Epithelial cell of proximal tubule (primary cell): ENCODE measurements around the gene OR2H2. TPM values are rescaled to one million over a fixed set of nuclear protein-coding genes. Genes with fewer than 3 reads are reported as not detected.
A peak's percentile ranks its signal among the peaks of the same experiment; 100 is the strongest.

ENCODE experiments used
- DNase-seq: peaks from one replicate; pipeline ENCODE4 v3.0.0-alpha.2; 2011; ENCODE audit warnings: low read depth
- H3K4me3 ChIP-seq: 2 replicates; pipeline ENCODE4 v1.5.1; 2011; ENCODE audit warnings: low read depth, mild to moderate bottlenecking, low read length
- total RNA-seq: library from RNA; depleted of rRNA; stranded (reverse); fragments of >200 nt; gene quantifications from 2 replicates; pipeline ENCODE4 v1.2.3, GENCODE V29; 2015
- TF ChIP-seq, protein P1 (sequence below): conservative IDR thresholded peaks from 2 replicates; pipeline ENCODE4 v1.5.1; 2012; ENCODE audit warnings: low read depth, mild to moderate bottlenecking, low read length

The OR2H2 gene
- total RNA-seq, 1 donor from 2014 or later: not detected

DNA sequence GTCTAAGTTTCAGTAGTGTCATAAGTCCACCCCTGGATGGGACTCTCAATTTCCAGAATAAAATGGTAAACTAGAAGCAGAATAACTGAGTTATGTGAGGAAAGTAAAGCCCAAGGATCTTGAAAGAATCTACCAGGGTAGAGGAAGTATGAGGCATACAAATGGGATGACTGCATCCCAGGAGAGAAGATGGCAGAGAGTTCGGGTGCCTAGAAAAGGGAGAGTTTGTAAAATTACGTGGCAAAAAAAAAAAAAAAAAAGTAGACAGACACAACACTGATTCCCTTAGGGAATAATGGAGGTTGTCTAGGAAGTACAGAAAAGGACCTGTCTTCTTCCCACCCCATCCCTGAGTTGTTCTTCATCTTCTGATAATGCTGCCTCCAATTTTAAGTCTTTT, 44.6 kb downstream of the OR2H2 start:
- H3K4me3 ChIP-seq: no peak overlapping the region
- TF ChIP-seq, protein P1, sequence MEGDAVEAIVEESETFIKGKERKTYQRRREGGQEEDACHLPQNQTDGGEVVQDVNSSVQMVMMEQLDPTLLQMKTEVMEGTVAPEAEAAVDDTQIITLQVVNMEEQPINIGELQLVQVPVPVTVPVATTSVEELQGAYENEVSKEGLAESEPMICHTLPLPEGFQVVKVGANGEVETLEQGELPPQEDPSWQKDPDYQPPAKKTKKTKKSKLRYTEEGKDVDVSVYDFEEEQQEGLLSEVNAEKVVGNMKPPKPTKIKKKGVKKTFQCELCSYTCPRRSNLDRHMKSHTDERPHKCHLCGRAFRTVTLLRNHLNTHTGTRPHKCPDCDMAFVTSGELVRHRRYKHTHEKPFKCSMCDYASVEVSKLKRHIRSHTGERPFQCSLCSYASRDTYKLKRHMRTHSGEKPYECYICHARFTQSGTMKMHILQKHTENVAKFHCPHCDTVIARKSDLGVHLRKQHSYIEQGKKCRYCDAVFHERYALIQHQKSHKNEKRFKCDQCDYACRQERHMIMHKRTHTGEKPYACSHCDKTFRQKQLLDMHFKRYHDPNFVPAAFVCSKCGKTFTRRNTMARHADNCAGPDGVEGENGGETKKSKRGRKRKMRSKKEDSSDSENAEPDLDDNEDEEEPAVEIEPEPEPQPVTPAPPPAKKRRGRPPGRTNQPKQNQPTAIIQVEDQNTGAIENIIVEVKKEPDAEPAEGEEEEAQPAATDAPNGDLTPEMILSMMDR: no peak
- DNase-seq: no peak

DNA sequence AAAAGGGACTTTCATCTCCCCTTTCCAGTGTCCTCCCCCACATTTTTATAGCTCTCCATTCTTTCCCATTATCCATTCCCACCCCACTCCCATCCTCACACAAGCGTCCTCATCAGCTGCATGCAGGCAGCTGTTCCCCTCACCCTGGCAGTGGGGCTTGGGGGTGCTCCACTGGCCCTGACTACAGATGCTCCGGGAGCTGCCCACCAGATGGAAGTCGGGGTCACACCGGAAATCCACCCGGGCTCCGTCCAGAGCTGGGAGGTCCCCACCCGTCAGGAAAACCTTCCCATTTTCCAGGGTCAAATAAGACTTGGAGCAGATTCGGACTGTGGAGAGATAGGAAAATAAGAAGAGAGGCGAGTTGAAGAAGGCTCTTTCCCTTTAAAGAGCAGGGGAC, 45.4 kb downstream of the OR2H2 start:
- DNase-seq: no peak
- H3K4me3 ChIP-seq: no peak overlapping the region
- TF ChIP-seq, protein P1: no peak

DNA sequence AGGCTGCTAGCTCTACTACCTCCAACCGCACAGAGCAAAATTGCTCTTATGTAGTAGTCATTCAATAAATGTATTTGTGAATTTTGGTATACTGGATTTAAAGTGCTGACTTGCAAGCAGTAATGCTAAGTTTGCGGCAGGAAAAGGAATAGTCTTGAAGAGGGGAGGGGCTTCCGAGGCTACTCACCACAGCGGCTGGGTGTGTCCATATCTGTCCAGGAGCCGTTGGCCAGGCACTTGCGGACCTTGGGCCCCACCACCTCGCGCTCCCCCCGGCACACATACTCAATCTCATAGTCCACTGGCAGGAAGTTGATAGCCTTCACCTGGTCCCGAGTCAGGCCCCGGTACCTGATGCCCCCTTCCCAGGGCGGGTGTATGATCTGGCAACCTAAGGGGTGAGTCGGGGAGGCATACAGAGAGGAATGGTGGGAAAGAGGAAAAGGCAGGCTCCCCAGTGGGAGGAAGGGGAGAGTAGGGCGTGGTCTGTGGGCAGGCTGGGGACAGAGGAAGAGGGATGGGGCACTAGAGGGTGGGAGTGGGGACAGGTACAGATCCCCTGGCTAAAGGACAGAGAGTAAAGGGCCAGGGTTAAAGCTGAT, 46.4 kb downstream of the OR2H2 start:
- H3K4me3 ChIP-seq: no peak overlapping the region
- TF ChIP-seq, protein P1: no peak
- no peak for DNase-seq

DNA sequence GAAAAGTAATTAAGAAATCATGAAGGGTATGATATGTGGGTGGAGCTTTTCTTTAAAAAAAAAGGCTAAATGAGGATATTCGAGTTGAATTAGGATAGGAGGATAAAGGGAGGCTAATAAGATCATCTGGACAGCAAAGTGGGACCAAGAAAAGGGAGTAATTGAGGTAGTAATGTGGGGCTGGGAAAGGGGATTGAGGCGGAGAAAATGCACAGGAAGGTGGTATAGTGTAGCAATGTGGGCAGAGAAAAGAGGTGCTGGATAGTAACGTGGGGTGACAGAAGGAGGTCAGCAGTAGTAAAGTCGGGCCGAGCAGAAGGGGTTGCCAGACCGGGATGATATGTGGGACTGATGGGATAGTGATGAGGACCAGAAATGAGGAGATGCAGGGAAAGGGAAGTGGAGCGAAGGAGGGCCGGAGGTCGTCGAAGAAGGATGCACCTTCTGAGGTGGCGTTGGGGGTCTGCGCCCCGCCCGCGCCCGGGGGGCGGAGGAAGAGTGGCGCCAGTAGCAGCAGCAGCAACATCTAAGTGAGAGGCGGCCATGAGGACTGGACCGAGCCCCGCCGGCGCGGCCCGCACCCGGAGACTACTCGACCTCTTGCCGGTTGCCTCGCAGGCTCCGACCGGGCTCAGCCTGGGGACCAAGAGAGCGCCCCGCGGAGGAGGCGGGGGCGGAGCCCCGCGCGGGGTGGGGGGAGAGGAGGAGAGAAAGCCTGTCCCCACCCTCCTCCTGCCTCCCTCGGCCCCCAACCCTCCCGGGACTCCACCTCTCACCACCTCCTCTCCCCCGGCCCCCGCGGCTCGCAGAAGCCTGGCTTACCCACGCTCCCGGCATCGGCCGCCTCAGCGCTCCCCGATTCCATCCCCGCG, 47.2 kb downstream of the OR2H2 start:
- TF ChIP-seq, protein P1: no peak
- peak overlapping the region; percentile 75 for H3K4me3 ChIP-seq
- DNase-seq: no peak

DNA sequence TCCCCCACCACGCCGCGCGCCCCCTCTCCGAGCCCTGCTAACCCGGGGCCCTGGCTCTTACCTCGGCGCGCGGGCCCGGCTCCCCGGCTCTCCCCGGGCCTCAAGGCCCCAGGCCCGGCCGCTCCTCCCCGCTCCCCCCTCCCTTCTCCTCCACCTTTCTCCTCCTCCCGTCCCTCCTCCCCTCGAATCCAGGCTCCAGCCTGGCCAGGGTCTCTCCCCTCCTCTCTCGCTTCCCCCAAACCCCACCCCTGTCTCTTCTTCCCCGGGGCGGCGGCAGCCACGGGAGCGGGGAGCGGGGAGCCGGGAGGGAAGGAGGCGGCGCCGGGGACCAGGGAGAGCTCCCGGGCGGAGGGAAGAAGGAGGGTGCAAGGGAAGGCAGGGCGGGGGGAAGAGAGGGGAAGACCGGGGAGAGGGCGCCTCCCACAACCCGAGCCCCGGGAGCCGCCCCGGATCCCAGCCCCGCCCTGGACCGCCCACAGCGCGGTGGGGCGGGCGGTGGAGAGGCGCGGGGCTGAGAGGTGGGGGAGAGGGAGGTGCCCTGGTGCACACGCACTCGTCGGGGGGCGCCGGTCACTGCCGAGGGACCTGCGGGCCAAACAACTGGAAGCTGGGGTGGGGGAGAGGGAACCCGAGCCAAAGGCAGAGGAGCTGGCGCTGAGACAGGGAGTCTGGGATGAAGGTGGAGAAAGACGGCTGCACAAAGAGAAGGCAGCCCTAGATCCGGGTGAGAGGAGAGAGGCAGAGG, 48.0 kb downstream of the OR2H2 start, which contains the start of gene GABBR1:
Gene GABBR1, minus strand, starts transcription at position 395 of the 745 bp plus-strand sequence. CDS start 798 bp downstream, outside the sequence.
- no peak for DNase-seq
- TF ChIP-seq, protein P1: no peak
- peak within 1 kb of the TSS; percentile 75 for H3K4me3 ChIP-seq

DNA sequence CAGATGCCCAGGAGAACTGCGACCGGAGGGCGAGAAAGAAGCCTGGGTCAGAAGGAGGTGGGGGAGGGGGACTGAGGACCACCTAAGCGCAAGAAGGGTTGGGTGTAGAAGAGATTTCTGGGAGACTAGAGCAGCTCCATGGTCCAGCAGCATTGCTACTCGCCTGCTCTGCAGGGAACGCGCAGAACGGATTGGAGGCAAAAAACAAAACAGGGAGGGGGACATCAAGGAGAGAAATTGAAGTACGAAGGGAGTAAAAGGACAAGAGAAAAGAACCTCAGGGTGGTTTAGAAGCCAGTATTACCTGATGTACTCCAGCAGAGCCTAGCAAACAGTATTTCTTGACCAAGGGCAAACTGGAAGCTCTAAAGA, 48.6 kb downstream of the OR2H2 start:
- no peak for DNase-seq
- TF ChIP-seq, protein P1: no peak
- peak overlapping the region; percentile 75 for H3K4me3 ChIP-seq
